ENCODE results near the gene URM1. TPM values are rescaled to one million over a fixed set of nuclear protein-coding genes. Genes with fewer than 3 reads are reported as not detected.
A peak's percentile ranks its signal among the peaks of the same experiment; 100 is the strongest.

Gene URM1
- total RNA-seq, 1 donor from 2014 or later = 55.7 TPM

- no peak for DNase-seq (ENCODE audit: low spot score)
Measured at GRCh38 chr9:128428644-128429512, 57.7 kb downstream of the URM1 start.

GRCh38 chr9:128429513-128430086 lies 58.4 kb downstream of the URM1 start:
- DNase-seq (ENCODE audit: low spot score) = no peak

GRCh38 chr9:128431207-128431606 lies 60.0 kb downstream of the URM1 start:
- no peak for DNase-seq (ENCODE audit: low spot score)

- no peak for DNase-seq (ENCODE audit: low spot score)
Measured at GRCh38 chr9:128434340-128434739, 63.2 kb downstream of the URM1 start.

GRCh38 chr9:128435611-128436010 lies 64.4 kb downstream of the URM1 start:
- DNase-seq (ENCODE audit: low spot score) = no peak

GRCh38 chr9:128438343-128439109 lies 67.4 kb downstream of the URM1 start:
- DNase-seq (ENCODE audit: low spot score) = peak; percentile 95

- no peak for DNase-seq (ENCODE audit: low spot score)
Measured at GRCh38 chr9:128439273-128439672, 68.1 kb downstream of the URM1 start.

Small RNA genes lying within 50 kb of the gene (microRNA-seq; reads per million reads assigned to microRNA genes)
- gene MIR219B (ENCODE audit: borderline number of aligned reads) = not detected

Other genes with a start within 250 kb of the URM1 start
- gene PTGES2, start 243.6 kb upstream of the URM1 start, total RNA-seq = 59.5 TPM
- 0.64 TPM for gene LCN2, start 221.9 kb upstream of the URM1 start, total RNA-seq
- 63.7 TPM for gene BBLN, start 211.1 kb upstream of the URM1 start, total RNA-seq
- 100.0 TPM for gene CIZ1, start 179.8 kb upstream of the URM1 start, total RNA-seq
- gene DNM1, start 168.0 kb upstream of the URM1 start, total RNA-seq = 24.1 TPM
- gene GOLGA2, start 95.4 kb upstream of the URM1 start, total RNA-seq = 130 TPM
- 16.0 TPM for gene SWI5, start 95.1 kb upstream of the URM1 start, total RNA-seq
- 25.0 TPM for gene TRUB2, start 48.9 kb upstream of the URM1 start, total RNA-seq
- 25.7 TPM for gene COQ4, start 48.5 kb upstream of the URM1 start, total RNA-seq
- gene SLC27A4, start 30.8 kb upstream of the URM1 start, total RNA-seq = 27.9 TPM
- gene CERCAM, start 49.5 kb downstream of the URM1 start, total RNA-seq = 46.0 TPM
- gene ODF2, start 84.6 kb downstream of the URM1 start, total RNA-seq = 18.6 TPM
- gene GLE1, start 133.3 kb downstream of the URM1 start, total RNA-seq = 19.0 TPM
- 361 TPM for gene SPTAN1, start 181.2 kb downstream of the URM1 start, total RNA-seq

All from mesenteric fat pad (tissue), 1 donor.